ENCODE data around the gene IGF2BP3. TPM values are rescaled to one million over a fixed set of nuclear protein-coding genes. Genes with fewer than 3 reads are reported as not detected.

Gene IGF2BP3
- total and polyA plus RNA-seq, 10 of the 15 experiments (the other 5 are each of a cell fraction or from before 2014, with no cell fraction given), result 4.6 to 61.2 (median 36.9) TPM

GRCh38 chr7:23292623-23293022, 177.7 kb downstream of the IGF2BP3 start:
- CTCF ChIA-PET, result interaction anchor here (1.0 to 2.1 kb wide), 3 partner anchors 11 to 255 kb away, joined by 3 to 8 read pairs (median 3); no protein-coding TSS in a partner anchor
- Histone ChIP-seq H3K4me1 (ENCODE audit: control insufficient read depth, insufficient read depth, low read length) (no peaks in the 10 kb centered on the region), H3K9ac (ENCODE audit: control insufficient read depth, insufficient read depth, low read length) (no peak overlapping the region), H3K4me3 (no peak overlapping the region), H3K36me3 (ENCODE audit: control insufficient read depth in 2 of 2, insufficient read depth in 2 of 2, low read length in 1 of 2) (no peaks in the 10 kb centered on the region), H3K4me2 (ENCODE audit: control insufficient read depth, insufficient read depth) (no peak overlapping the region), H3K27me3 (replicated peaks in 1 of 2; ENCODE audit: control insufficient read depth in 2 of 2, insufficient read depth in 2 of 2, low read length in 1 of 2) (no peaks in the 10 kb centered on the region), H2AFZ (ENCODE audit: control insufficient read depth, low read depth, low read length) (no peak overlapping the region), H3K9me3 (replicated peaks; ENCODE audit: control insufficient read depth, insufficient read depth, low read length) (no peaks in the 10 kb centered on the region), H3K79me2 (ENCODE audit: control insufficient read depth, insufficient read depth, low read length) (no peaks in the 10 kb centered on the region), H3K27ac (ENCODE audit: control insufficient read depth, insufficient read depth) (no peak overlapping the region), H4K20me1 (ENCODE audit: control insufficient read depth, insufficient read depth) (no peaks in the 10 kb centered on the region)
- ATAC-seq, result no peak
- intact Hi-C loops (cut with micrococcal nuclease; ENCODE audit: unreplicated experiment) (no loop called here), in situ Hi-C loops (cut with MboI) (no loop called here)
- RAD21 ChIA-PET (ENCODE audit: unreplicated experiment), result interaction anchor here (1.0 kb wide), 1 partner anchor 18 kb away, joined by 3 read pairs; no protein-coding TSS in a partner anchor
- 86% methylated on average over 4 of the region's 4 CpGs for whole genome bisulfite sequencing (ENCODE audit: insufficient coverage, insufficient replicate concordance, low lambda C conversion rate, missing lambda C conversion rate)
- SMC1A ChIA-PET (ENCODE audit: uncharacterized antibody, unreplicated experiment), result interaction anchor here (0.6 to 2.1 kb wide), 4 partner anchors 14 to 247 kb away, joined by 3 to 6 read pairs (median 3); no protein-coding TSS in a partner anchor
- POLR2A ChIA-PET, result no interaction called here
- TF ChIP-seq SMAD5 (IDR thresholded peaks at IDR 0.05; ENCODE audit: low read depth) (no peak), KAT2A (conservative IDR thresholded peaks at IDR 0.05; ENCODE audit: control insufficient read depth, low read depth, low read length) (no peak), HCFC1 (IDR thresholded peaks at IDR 0.05; ENCODE audit: low read length) (no peak), KLF5 (IDR thresholded peaks at IDR 0.05; ENCODE audit: partially characterized antibody) (no peak), STAT1 (conservative IDR thresholded peaks at IDR 0.05) (no peak), ZNF687 (IDR thresholded peaks at IDR 0.05) (no peak), RAD21 (IDR thresholded peaks at IDR 0.05; ENCODE audit: insufficient read depth, low read depth, low read length) (no peak)
- no peak for FAIRE-seq
- DNase-seq (ENCODE audit: low read depth, low spot score), result no peak
- no TSS peak for BruUV-seq (replicated peaks)

Data from GM12878 (cell line).